Jurkat, Clone E6-1 (cell line): ENCODE measurements around the gene KAT6B.
"Not testable (repeated sequence)": the region's sequence is repeated elsewhere in the genome, so short reads cannot be mapped to it uniquely, and the experiment has no call there.

ENCODE experiments used
- DNase-seq: peaks from one replicate; pipeline ENCODE4 v3.0.0-alpha.2; 2011; ENCODE audit warnings: low read depth, low spot score
- H3K4me3 ChIP-seq: 2 replicates; pipeline ENCODE4 v1.5.1; 2011; ENCODE audit warnings: mild to moderate bottlenecking, low read length, control low read depth, moderate library complexity

Gene KAT6B

DNA sequence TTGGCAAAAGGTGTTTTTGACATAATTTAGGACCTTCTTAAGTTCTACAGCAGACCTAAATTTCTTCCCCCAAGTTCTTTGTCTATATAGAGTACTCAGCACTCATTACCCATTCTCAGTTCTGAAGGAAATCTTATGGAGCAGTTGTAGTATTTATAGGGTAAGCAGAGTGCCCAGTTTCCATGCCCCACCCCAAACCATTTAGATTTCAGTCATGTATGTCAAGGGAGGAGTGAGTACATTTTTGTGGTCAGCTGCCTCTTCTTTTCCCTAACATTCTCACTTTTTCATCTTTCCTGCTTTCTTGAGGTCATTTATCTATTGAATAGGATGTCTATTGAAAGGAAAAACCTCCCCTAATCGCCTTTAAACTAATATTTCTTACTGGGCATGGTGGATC is 83.3 kb downstream of the KAT6B start:
- no peak for DNase-seq

DNA sequence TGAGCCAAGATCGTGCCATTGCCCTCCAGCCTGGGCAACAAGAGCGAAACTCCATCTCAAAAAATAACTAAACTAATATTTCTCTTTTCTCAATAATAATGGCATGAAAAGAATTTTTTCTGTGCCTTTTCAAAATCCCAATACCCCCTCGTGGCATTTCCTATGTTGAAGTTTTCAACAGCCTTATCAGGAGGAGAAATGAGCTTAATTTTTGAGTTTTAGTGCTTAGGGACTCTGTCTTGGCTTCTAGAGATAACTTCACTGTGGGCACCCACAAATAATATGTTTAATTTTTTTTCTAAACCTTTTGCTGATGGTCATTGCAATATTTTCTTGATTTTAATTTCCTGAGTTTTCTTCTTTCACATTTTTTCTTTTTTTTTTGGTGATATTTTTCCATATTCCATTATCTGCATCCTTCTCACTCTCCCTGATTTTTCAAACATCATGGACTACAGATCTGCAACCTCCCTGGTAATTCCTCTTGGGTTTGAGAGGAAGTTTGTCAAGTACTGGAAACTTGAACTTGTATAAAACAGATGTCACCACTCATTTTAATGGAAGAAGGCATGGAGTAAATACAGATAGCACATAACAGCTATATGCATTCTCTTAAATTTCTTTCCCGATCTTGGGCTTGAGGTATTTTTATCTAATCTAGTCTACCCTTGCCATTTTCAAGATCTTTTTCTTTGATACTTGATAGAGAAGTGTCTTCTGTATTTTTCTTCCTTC is 84.0 kb downstream of the KAT6B start:
- DNase-seq, result no peak
- H3K4me3 ChIP-seq, result no peak overlapping the region

More for the DNA sequence above, 83.3 kb downstream of the KAT6B start:
- no peak overlapping the region for H3K4me3 ChIP-seq

DNA sequence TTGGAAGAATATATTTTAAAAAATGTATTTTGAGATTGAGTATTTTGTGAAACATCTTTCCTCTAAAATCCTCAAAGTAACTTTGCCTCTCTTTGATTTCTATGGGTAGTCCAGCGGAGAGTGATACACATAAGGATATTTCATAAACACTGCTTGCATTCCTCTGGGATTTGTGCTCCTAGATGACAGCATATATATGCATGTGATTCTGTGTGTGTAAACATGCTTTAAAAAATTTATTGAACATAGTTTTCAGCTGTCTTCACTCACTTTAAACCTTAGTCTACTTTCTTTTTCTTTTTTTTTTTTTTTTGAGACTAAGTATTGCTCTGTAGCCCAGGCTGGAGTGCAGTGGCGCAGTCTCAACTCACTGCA is 84.6 kb downstream of the KAT6B start:
- no peak overlapping the region for H3K4me3 ChIP-seq
- no peak for DNase-seq

DNA sequence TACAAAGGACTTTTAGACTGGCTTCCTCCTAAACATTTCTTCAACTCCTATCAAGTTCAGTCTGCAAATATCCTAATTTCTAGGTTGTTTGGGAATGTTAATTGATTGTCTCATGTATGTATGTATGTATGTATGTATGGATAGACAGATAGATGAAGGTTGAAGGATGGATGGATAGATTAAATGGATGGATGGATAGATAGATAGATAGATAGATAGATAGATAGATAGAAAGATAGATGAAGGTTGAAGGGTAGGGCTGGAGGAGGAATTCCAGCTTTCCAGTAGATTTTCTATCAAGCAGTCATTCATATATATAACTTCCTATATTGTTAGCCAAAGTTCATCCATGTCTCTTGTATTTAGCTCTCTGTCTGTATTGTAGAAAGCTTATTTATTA is 85.8 kb downstream of the KAT6B start:
- no peak overlapping the region for H3K4me3 ChIP-seq
- no peak for DNase-seq

DNA sequence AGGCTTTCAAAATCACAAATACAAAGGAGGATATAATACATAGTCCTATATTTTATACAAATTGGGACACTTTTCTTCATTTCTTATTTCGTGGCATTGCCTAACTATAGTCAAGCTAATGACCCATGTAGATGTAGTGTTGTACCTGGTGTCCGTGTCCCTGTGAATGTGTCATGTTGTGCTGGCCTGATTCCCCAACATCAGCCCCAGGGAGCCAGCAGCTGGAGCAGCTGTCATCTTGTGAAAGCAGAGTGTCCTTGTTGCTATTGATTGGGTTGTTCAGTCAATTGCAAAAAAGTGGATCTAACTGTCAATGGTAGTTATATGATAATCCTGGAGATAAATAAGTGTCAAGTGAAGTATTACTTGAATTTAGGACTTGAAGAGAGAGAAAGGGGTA is 86.3 kb downstream of the KAT6B start:
- H3K4me3 ChIP-seq, result no peak overlapping the region
- no peak for DNase-seq

DNA sequence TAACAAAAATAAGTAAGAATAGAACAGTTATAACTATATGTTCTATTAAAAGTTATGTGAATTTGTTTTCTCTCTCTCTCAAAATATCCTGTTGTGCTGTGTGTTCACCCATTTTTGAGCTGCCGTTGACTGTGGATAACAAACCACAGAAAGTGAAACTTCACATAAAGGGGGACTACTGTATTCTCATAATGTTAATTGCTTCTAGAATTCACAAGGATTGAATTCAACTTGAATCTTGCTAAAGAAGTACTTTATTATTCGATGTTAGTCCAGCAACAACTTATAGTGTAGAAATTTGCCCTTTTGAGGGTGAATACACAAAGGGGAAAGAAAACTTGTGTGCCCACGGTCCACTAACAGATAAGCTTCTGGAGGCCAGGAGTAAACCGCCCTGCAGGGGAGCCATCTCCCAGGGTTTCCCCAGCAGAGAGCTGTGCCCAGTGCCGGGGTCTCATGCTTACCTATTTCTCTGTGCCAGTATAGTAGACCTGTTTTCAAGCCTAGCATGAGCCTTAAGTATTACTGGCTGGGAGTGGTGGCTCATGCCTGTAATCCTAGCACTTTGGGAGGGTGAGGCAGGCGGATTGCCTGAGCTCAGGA is 87.1 kb downstream of the KAT6B start:
- H3K4me3 ChIP-seq, result no peak overlapping the region
- no peak for DNase-seq

DNA sequence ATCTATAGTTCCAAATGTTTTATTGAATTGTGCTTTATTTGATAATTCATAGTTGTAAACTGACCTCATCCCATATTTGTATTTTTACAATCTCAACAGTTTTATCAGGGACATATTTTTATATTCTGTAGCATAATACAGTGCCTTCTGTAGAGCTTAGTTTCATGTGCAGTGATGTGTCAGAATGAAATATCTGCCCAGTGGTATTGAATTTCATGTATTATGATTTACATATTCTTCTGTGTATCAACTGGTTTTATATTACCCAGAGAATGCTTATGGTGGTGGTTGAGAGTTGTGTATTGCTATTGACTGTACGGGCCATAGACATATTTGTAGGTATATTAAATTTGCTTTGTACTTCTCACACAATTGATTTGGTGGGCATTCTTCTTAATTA is 89.9 kb downstream of the KAT6B start:
- no peak overlapping the region for H3K4me3 ChIP-seq
- no peak for DNase-seq

DNA sequence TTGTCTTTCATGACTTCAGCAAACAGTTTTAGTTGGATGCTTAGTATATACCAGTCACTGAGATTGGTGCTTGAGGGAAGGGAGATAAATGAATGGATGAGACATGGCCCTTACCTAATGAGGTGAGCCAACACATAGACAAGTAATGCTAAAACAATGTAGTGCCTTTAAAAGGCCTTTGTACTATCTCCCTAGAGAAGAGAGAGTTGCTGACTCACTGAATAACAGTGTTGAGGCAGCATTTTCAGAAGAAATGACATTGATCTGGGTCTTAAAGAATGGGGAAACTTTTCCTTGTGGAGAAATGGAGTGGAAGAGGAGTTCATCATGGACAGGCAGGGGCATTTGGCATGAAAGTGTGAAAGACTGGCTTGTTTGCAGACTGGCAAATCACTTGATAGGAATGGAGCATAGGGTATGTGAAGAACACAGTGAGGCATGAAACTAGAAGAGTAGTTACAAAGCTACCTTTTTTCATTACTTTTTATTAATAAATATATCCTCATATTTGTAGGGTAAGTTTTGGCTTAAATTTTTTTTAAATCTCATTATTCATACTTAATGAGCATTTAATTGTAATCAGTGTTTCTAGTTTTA is 91.2 kb downstream of the KAT6B start:
- no peak overlapping the region for H3K4me3 ChIP-seq
- no peak for DNase-seq

DNA sequence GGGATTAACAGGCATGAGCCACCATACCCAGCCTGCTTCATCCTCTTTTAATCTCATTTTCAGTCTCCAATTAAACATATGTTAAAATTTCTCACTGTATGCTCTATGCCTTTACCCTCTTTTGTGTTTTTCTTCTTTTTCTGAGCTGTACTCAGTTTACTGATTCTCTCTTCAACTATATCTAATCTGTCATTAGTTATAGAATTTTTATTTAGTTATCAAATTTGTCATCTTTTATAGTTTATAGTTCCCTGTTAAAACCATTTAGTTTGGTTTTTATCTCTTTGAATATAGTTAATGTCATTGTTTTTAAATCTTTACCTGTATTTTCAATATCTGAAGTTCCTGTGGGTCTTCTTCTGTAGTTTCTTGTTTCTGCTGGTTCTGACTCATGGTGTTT is 93.3 kb downstream of the KAT6B start:
- H3K4me3 ChIP-seq, result no peak overlapping the region
- DNase-seq, result no peak

DNA sequence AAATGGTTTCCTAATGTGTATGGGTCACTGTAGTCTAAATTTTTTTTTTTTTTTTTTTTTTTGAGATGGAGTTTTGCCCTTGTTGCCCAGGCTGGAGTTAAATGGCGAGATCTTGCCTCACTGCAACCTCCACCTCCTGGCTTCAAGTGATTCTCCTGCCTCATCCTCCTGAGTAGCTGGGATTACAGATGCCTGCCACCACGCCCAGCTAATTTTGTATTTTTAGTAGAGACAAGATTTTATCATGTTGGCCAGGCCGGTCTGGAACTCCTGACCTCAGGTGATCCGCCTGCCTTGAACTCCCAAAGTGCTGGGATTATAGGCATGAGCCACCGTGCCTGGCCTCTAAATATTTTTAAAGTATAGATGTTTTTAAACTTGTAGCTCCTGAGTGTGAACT is 94.7 kb downstream of the KAT6B start:
- H3K4me3 ChIP-seq, DNase-seq: not testable (repeated sequence)

DNA sequence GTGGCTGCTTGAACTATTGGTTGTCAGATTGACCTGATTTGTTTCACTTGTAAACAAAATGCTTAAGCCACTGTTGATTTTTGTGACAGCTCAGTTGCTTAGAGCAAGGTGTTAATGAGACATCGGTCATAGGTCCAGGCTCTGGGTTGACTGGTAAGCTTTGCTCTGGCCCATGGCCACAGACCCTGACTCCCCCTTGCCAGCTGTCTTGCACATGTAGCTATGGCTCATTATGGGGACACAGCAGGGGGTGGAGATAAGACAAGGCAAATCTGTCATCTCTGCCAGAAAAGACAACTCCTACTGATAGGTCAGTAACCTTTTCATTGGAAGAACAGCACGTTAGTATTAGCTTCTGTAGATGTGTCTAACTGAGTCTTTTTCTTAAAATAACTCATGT is 95.3 kb downstream of the KAT6B start:
- no peak overlapping the region for H3K4me3 ChIP-seq
- DNase-seq, result no peak

DNA sequence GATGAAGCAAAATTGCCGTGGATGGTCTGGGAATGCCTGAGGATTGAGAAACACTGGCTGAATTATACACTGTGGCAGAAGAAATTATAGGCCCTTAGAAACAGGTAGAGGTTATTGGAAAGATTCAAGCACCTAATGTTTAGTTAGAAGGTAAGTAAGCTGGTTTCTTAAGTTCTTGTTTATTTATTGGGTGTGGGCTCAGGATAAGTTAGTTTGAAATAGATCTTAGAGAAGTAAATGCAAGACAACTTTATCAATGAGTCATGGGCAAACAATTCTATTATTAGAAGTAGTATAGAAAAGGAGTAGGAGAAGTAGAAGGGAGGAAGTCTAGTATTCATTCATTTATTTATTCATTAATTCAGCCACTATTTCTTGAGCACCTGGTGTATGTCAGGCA is 96.5 kb downstream of the KAT6B start:
- no peak overlapping the region for H3K4me3 ChIP-seq
- DNase-seq, result no peak

DNA sequence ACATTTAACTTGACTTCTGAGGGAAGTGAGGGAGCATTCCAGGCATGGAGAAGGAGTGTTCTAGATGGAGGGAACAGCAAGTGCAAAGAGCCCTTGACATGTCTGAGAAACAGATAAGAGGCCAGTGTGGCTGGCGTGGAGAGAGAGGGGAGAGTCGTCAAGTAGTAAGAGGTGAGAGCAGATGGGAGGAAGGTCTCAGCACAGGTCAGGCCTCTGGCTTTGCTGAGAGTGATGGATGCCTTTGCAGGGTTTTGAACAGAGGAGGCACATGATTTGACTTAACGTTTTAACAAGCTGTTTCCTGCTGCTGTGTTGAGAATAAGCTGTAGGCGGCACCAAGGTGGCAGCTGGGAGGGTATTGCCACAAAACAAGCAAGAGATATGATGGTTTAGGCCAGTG is 97.2 kb downstream of the KAT6B start:
- peak; percentile 28 for DNase-seq
- H3K4me3 ChIP-seq, result no peak overlapping the region

DNA sequence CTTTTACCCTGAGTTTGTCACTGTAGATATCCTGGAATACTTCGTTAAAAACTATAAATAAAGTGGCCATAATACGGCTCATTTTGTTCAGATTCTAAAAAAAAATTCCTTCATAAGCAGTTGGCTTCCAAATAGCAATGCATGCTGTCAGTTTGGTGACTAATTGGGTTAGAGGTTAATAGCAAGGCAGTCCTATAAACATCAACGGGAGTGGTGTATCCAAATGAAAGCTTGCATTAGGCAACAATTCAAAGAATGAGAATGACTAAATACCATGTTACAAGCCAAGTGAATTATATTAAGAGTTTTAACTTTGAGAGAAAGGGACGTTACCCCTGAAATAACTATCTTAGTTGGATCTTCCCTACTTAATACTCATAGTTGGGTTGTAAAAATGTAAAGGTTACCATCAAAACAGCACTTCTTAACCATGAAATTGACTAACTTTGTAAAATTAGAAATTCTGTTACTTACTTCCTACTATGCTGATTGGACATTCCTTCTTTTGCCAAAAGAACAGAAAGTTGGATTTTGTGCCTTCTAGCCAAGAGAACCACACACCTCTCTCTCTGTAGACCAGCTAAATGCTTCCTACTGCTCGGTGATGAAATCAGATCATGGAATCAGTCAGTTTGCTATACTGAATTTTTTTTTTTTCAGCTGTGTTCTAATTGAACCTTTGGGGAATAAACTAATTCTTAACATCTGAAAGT is 98.0 kb downstream of the KAT6B start:
- DNase-seq, result no peak
- H3K4me3 ChIP-seq, result no peak overlapping the region

DNA sequence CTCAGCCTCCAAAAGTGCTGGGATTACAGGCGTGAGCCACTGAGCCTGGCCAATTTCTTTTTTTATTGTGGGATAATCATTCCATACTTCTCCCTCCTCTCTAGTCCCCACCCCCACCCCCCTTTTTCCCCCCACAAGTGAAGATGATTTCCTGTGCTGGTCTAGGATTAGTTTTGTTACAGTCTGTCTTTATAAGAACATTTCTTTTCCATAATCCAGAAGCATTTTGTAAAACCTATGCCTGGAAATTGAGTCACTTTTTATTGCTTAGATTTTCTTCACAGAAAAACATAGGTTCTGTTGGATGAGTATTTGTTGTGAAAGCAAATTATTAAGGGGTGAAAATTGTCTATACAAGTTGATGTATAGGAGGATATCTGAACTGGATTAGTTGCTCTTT is 98.9 kb downstream of the KAT6B start:
- H3K4me3 ChIP-seq, result no peak overlapping the region
- DNase-seq, result no peak

DNA sequence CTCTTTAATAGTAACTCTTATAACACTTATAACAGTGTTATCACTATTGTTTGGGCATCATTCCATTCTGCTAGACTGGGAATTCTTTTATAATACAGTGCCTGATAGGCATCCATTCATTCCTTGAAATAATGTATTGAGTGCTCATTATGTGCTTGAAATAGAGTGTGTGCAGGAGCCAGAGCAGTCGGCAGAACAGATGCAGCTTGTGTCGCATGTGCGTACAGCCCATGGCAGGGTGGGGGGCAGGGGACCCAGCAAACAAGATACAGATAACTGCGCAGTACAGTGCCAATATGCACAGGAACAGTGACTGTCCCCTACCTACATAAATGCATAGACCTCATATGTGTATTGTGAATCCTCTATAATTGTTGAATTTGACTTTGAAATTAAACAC is 99.3 kb downstream of the KAT6B start:
- no peak for DNase-seq
- H3K4me3 ChIP-seq, result no peak overlapping the region

DNA sequence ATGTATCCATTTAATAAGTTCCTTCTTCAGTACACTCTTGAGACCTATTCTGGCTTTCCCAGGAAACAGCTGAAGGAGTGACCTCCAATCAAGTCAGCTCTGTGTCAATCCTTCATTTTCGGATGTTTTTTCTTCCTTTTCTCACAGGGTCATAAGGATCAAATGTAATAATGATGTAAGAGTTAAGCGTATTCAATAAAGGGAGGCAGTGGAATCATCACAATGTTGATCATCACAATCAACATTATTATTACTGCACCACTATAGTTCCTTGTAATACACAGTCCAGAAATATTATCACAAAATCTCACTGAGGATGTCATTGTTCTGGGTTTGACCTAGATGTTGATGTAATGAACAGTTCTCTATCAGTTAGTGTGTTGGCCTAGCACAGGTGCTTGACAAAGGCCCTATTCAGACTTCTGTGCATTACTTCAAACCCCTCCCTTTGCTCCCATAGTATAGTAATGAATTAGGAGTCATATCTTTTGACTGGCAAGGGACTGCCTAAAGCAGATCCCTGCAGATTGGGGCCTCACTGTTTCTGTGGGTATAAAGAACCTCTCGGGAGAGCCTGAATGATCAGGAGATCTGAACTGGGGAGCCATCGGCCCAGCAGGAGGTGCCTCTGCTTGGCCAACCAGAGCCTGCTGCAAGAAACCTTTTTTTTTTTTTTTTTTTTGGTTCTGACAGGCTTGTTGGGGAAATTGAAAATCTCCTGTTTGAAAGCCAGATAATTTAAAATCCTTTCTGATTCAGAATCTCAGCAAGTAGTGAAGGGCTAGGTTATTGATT is 100.6 kb downstream of the KAT6B start:
- no peak overlapping the region for H3K4me3 ChIP-seq
- no peak for DNase-seq

DNA sequence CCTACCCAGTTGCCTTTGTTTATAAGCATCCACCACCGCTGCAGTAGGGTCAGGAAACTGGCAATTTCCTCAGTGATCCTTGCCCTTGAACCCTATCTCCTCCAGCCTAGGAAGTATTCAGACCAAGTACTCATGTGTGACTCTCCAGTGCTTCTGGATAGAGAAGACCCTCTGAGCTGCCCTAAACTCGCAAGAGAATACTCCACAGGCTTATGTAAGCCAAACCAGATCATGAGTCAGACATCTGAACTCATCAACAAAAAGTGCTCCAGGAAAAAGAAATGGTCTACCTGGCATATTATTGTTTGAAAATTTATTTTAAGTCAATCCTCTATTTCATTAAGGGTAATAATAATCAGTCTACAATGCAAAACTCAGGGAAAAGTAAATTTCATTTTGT is 101.3 kb downstream of the KAT6B start:
- no peak overlapping the region for H3K4me3 ChIP-seq

DNA sequence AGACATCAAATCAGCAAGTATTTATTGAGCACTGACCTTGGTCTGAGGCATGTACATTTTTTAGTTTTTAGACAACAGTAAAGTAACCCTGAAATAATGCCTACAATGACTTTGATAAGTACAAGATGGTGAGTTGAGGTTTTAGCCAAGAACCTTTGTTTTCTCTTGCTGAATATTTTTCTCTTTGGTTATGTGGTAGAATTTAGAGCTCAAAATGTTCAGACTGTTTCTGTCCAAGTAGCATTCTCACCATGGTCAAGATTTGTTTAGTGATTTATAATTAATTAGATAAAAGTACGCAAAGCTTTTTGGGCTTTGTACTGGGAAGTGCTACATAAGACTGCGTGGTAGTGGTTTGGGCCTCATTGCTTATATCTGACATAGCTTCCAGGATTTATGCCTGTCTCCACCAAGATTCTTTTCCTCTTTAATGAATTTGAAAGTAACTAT is 102.4 kb downstream of the KAT6B start:
- DNase-seq, result no peak
- no peak overlapping the region for H3K4me3 ChIP-seq

More for the DNA sequence above, 101.3 kb downstream of the KAT6B start:
- DNase-seq, result no peak
